Right atrium auricular region (tissue), 2 donors: ENCODE measurements around the gene CCDC175. TPM values are rescaled to one million over a fixed set of nuclear protein-coding genes. Genes with fewer than 3 reads are reported as not detected.

Experiments used
- DNase-seq: peaks from one replicate; pipeline ENCODE4 v3.0.0-alpha.2; 2019; ENCODE audit warnings: low spot score
- H3K27ac ChIP-seq, 2 donors: fragments of 200-600 bp; sonication (generic); 1 replicate in 1 of 2; 2 replicates in 1 of 2; pipeline ENCODE4 v1.5.1; 2016 to 2019
- H3K27me3 ChIP-seq, 2 donors: fragments of 200-600 bp; sonication (generic); one replicate each; pipeline versions ENCODE4 v1.5.1 to v1.6.0; 2017 to 2019
- H3K36me3 ChIP-seq: fragments of 200-600 bp; sonication (generic); one replicate; pipeline ENCODE4 v1.5.1; 2016
- H3K4me1 ChIP-seq, 2 donors: fragments of 200-600 bp; sonication (generic); one replicate each; pipeline versions ENCODE4 v1.5.1 to v1.6.0; 2017 to 2019
- H3K4me3 ChIP-seq, 2 donors: fragments of 200-600 bp; sonication (generic); 1 replicate in 1 of 2; 2 replicates in 1 of 2; pipeline ENCODE4 v1.5.1; 2017 to 2019; ENCODE audit warnings: mild to moderate bottlenecking in 1 of 2, moderate library complexity in 1 of 2
- H3K9me3 ChIP-seq, 2 donors: fragments of 200-600 bp; sonication (generic); one replicate each; pipeline ENCODE4 v1.5.1; 2019
- CTCF ChIP-seq, 2 donors: fragments of 200-600 bp; sonication (generic); IDR thresholded peaks; one replicate each; pipeline ENCODE4 v1.5.1; 2019; ENCODE audit warnings: antibody characterized with exemption in 2 of 2
- total RNA-seq, 2 donors: library from RNA; depleted of rRNA; stranded (reverse); fragments of >200 nt; gene quantifications; one replicate each; pipeline ENCODE4 v1.1.0, GENCODE V29; 2016

CCDC175 gene
- total RNA-seq, 2 donors from 2014 or later, result not detected

DNA sequence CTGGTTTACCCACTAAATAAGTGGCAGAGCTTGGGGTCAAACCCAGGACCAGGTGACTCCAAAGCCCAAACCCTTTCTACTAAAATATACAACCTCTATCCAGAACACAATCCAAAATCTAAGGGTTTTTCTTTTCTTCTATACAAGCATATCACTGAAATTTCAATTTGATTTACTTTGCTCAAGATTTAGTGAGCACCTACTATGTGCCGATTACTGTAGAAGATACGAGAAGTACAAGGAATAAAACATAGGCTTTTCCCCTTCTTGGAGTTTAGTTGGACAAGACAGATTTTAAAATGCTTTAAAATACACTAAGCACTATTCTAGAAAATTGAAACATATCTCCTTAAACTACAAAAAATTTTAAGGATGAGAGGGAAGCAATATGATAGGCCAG lies 95.2 kb downstream of the CCDC175 start:
- no peaks in the 10 kb centered on the region for H3K9me3 ChIP-seq
- no peak for DNase-seq
- H3K27ac ChIP-seq, result peak overlapping the region; percentile 96 to 98
- H3K4me3 ChIP-seq, result no peak overlapping the region
- peaks cover 13% of the 10 kb centered on the region for H3K36me3 ChIP-seq
- no peaks in the 10 kb centered on the region for H3K27me3 ChIP-seq
- peaks cover 0 to 48% of the 10 kb centered on the region in 2 donors for H3K4me1 ChIP-seq
- no peak for TF ChIP-seq CTCF (IDR thresholded peaks at IDR 0.05)

DNA sequence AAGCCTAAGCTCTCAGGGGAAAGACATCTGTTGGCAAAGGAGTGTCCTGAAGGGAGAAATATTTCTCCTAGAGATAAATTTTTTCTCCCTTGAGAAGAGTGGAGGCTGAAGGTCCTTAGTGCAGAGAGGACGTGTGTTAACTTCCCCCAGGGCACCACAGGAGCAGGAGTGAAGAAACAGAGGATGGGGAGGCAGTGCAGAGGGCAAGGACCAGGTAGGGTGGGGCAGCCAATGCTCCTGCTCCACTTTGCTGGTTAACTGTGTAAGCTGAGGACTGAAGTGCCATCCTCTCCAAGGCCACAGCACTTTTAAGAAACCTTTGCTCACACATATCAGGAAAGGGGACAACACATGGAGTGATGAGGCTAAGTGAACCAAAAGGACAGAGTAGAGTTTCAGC lies 96.4 kb downstream of the CCDC175 start:
- no peaks in the 10 kb centered on the region for H3K27me3 ChIP-seq
- H3K27ac ChIP-seq, result peak overlapping the region in 1 of 2 donors; percentile 98
- no peak for DNase-seq
- H3K36me3 ChIP-seq, result peaks cover 16% of the 10 kb centered on the region
- peaks cover 0 to 36% of the 10 kb centered on the region in 2 donors for H3K4me1 ChIP-seq
- H3K4me3 ChIP-seq, result no peak overlapping the region
- no peaks in the 10 kb centered on the region for H3K9me3 ChIP-seq
- no peak for TF ChIP-seq CTCF (IDR thresholded peaks at IDR 0.05)

- no peak overlapping the region for H3K4me3 ChIP-seq
- no peak for DNase-seq
- H3K36me3 ChIP-seq, result peaks cover 26% of the 10 kb centered on the region
- no peak overlapping the region for H3K27ac ChIP-seq
- H3K4me1 ChIP-seq, result peaks cover 0 to 33% of the 10 kb centered on the region in 2 donors
- H3K27me3 ChIP-seq, result no peaks in the 10 kb centered on the region
- no peak for TF ChIP-seq CTCF (IDR thresholded peaks at IDR 0.05)
- no peaks in the 10 kb centered on the region for H3K9me3 ChIP-seq
Measured at GRCh38 chr14:59478540-59478939, 98.1 kb downstream of the CCDC175 start.

DNA sequence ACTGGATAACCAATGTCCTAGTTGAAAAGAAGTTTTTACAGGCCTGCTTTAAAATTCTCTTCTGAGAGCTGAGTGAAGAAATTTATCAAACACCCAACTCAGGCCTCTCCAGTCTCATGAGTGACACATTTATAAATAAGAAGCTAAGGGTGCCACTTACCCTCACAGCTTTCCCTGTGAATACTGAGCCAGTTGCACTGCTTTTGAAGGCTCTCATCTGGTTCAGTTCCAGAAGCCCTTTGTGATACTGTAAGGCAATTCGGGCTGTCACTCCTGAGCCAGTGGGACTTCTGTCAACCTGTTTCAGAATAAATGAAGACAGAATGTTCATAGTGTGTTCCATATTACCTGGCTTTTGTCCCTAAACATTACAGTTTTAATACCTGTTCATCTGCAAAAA lies 100.9 kb downstream of the CCDC175 start:
- no peak for DNase-seq
- H3K4me1 ChIP-seq, result peaks cover 0 to 7% of the 10 kb centered on the region in 2 donors
- no peak for TF ChIP-seq CTCF (IDR thresholded peaks at IDR 0.05)
- H3K27ac ChIP-seq, result peak overlapping the region; percentile 26 to 66
- no peak overlapping the region for H3K4me3 ChIP-seq
- H3K36me3 ChIP-seq, result peaks cover 44% of the 10 kb centered on the region
- no peaks in the 10 kb centered on the region for H3K27me3 ChIP-seq
- H3K9me3 ChIP-seq, result no peaks in the 10 kb centered on the region

- Histone ChIP-seq H3K9me3 (no peaks in the 10 kb centered on the region), H3K4me1 (no peaks in the 10 kb centered on the region), H3K27ac (peak overlapping the region; percentile 26 to 66), H3K36me3 (peaks cover 44% of the 10 kb centered on the region), H3K27me3 (no peaks in the 10 kb centered on the region), H3K4me3 (no peak overlapping the region)
- no peak for DNase-seq
- TF ChIP-seq CTCF (IDR thresholded peaks at IDR 0.05), result no peak
Measured at GRCh38 chr14:59474172-59474571, 102.4 kb downstream of the CCDC175 start.
